ENCODE data around the gene SCD.

DNA sequence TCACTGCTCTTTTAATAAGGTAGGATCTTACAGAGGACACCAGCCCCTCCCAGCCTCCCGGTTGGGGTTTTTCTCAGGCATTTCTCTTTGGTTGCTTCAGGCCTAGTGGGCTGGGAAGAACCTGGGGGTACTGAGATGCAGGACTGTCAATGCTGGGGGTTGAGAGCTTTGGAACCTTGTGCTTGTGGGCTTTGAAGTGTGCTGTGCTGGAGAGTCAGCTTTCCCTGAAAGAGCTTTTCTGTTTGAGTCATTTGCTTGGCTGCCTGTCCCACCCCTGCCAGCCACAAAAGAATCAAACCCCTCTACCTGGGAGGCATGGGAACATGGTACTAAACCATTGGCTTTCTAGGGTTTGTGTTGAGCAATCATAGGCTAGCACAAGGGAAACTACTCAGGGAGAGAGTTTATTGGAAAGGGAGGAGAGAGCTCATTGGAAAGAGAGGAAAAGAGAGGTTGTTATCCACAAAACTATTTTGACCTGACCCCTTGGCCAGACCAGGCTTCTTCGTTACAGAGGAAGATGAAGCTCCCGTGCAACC lies 1.4 kb downstream of the SCD start:
- TF ChIP-seq, protein P1, sequence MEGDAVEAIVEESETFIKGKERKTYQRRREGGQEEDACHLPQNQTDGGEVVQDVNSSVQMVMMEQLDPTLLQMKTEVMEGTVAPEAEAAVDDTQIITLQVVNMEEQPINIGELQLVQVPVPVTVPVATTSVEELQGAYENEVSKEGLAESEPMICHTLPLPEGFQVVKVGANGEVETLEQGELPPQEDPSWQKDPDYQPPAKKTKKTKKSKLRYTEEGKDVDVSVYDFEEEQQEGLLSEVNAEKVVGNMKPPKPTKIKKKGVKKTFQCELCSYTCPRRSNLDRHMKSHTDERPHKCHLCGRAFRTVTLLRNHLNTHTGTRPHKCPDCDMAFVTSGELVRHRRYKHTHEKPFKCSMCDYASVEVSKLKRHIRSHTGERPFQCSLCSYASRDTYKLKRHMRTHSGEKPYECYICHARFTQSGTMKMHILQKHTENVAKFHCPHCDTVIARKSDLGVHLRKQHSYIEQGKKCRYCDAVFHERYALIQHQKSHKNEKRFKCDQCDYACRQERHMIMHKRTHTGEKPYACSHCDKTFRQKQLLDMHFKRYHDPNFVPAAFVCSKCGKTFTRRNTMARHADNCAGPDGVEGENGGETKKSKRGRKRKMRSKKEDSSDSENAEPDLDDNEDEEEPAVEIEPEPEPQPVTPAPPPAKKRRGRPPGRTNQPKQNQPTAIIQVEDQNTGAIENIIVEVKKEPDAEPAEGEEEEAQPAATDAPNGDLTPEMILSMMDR (IDR thresholded peaks at IDR 0.05): no peak
- TF ChIP-seq POLR2A (IDR thresholded peaks at IDR 0.05): no peak
